Effector CD8-positive, alpha-beta T cell (primary cell): ENCODE data around the gene HS6ST1.

Experiments
- DNase-seq: peaks from one replicate; lab custom pipeline; 2025; lab: John Stamatoyannopoulos, UW

The HS6ST1 gene

GRCh38 chr2:128348701-128349100 lies 30.0 kb upstream of the HS6ST1 start:
- no peak for DNase-seq

- DNase-seq: no peak
Observed at GRCh38 chr2:128347701-128348539, 29.3 kb upstream of the HS6ST1 start.

GRCh38 chr2:128347171-128347558 lies 28.5 kb upstream of the HS6ST1 start:
- no peak for DNase-seq

- DNase-seq: no peak
Observed at GRCh38 chr2:128346291-128347170, 27.9 kb upstream of the HS6ST1 start.

GRCh38 chr2:128345436-128346165 lies 26.9 kb upstream of the HS6ST1 start:
- no peak for DNase-seq

- no peak for DNase-seq
Observed at GRCh38 chr2:128344101-128344500, 25.4 kb upstream of the HS6ST1 start.

- no peak for DNase-seq
Observed at GRCh38 chr2:128343459-128343858, 24.8 kb upstream of the HS6ST1 start.

GRCh38 chr2:128342550-128342949 lies 23.9 kb upstream of the HS6ST1 start:
- DNase-seq: no peak

GRCh38 chr2:128341621-128342020 lies 23.0 kb upstream of the HS6ST1 start:
- DNase-seq: no peak

GRCh38 chr2:128332091-128332634 lies 13.5 kb upstream of the HS6ST1 start:
- DNase-seq: no peak

- DNase-seq: no peak
Observed at GRCh38 chr2:128330583-128330982, 11.9 kb upstream of the HS6ST1 start.

GRCh38 chr2:128329607-128330006 lies 10.9 kb upstream of the HS6ST1 start:
- DNase-seq: no peak

- DNase-seq: no peak
Observed at GRCh38 chr2:128327180-128327964, 8.7 kb upstream of the HS6ST1 start.

GRCh38 chr2:128326346-128326745 lies 7.7 kb upstream of the HS6ST1 start:
- DNase-seq: no peak

GRCh38 chr2:128325611-128326181 lies 7.0 kb upstream of the HS6ST1 start:
- DNase-seq: no peak

GRCh38 chr2:128324897-128325410 lies 6.3 kb upstream of the HS6ST1 start:
- DNase-seq: no peak

- DNase-seq: no peak
Observed at GRCh38 chr2:128324008-128324896, 5.6 kb upstream of the HS6ST1 start.

GRCh38 chr2:128323555-128323931 lies 4.9 kb upstream of the HS6ST1 start:
- DNase-seq: no peak

GRCh38 chr2:128322715-128323554 lies 4.3 kb upstream of the HS6ST1 start:
- DNase-seq: no peak
